Osteoblast (primary cell): ENCODE measurements around the gene POLDIP3. TPM values are rescaled to one million over a fixed set of nuclear protein-coding genes. Genes with fewer than 3 reads are reported as not detected.

Source experiments
- DNase-seq: peaks from one replicate; pipeline ENCODE4 v3.0.0; 2011; ENCODE audit warnings: low spot score, mixed read lengths; ENCODE audit not compliant: insufficient read length; ENCODE audit errors: missing footprints
- H2AFZ ChIP-seq: 2 replicates; pipeline ENCODE4 v1.6.0; 2011; ENCODE audit warnings: mild to moderate bottlenecking, low read length
- H3K27ac ChIP-seq: 2 replicates; pipeline ENCODE4 v1.5.1; 2011; ENCODE audit warnings: mild to moderate bottlenecking, low read depth, low read length, moderate library complexity
- H3K27me3 ChIP-seq: 2 replicates; pipeline ENCODE4 v1.6.0; 2012; ENCODE audit warnings: mild to moderate bottlenecking, control low read depth, inconsistent platforms, low read length, moderate library complexity; ENCODE audit not compliant: insufficient read depth
- H3K36me3 ChIP-seq: 2 replicates; pipeline ENCODE4 v1.5.1; 2011; ENCODE audit warnings: mild to moderate bottlenecking, low read length, control low read depth, moderate library complexity; ENCODE audit not compliant: insufficient read depth
- H3K4me1 ChIP-seq: 2 replicates; pipeline ENCODE4 v1.5.1; 2011; ENCODE audit warnings: mild to moderate bottlenecking, low read length, control low read depth, moderate library complexity; ENCODE audit not compliant: insufficient read depth
- H3K4me2 ChIP-seq: 2 replicates; pipeline ENCODE4 v1.6.0; 2011; ENCODE audit warnings: mild to moderate bottlenecking, low read length; ENCODE audit not compliant: insufficient read depth
- H3K4me3 ChIP-seq: fragments of 200-600 bp; sonication (generic); 3 replicates; pipeline ENCODE4 v1.5.1; 2012; ENCODE audit warnings: mild to moderate bottlenecking, low read length, inconsistent platforms; ENCODE audit not compliant: insufficient read depth
- H3K79me2 ChIP-seq: 2 replicates; pipeline ENCODE4 v1.6.0; 2012; ENCODE audit warnings: mild to moderate bottlenecking, low read length, control low read depth, inconsistent platforms; ENCODE audit not compliant: insufficient read depth
- H3K9me3 ChIP-seq: 2 replicates; pipeline ENCODE4 v1.5.1; 2011; ENCODE audit warnings: low read depth, low read length, control low read depth
- H4K20me1 ChIP-seq: 2 replicates; pipeline ENCODE4 v1.6.0; 2012; ENCODE audit warnings: mild to moderate bottlenecking, low read length, control low read depth; ENCODE audit not compliant: insufficient read depth
- CTCF ChIP-seq: IDR thresholded peaks from 2 replicates; pipeline ENCODE4 v1.5.1; 2011; ENCODE audit warnings: mild to moderate bottlenecking, low read depth, low read length, moderate library complexity; ENCODE audit errors: extremely low read depth
- total RNA-seq: library from RNA; depleted of rRNA; stranded (reverse); fragments of >200 nt; gene quantifications from 2 replicates; pipeline ENCODE4 v1.2.3, GENCODE V29; 2012

The POLDIP3 gene
- total RNA-seq, 1 donor: 22.4 TPM

- H2AFZ ChIP-seq: no peak overlapping the region
- no peak overlapping the region for H3K4me3 ChIP-seq
- H3K9me3 ChIP-seq: no peaks in the 10 kb centered on the region
- no peaks in the 10 kb centered on the region for H3K79me2 ChIP-seq
- no peaks in the 10 kb centered on the region for H4K20me1 ChIP-seq
- no peaks in the 10 kb centered on the region for H3K36me3 ChIP-seq
- TF ChIP-seq CTCF: no peak
- no peak overlapping the region for H3K27ac ChIP-seq
- no peak overlapping the region for H3K4me2 ChIP-seq
- peaks cover 4% of the 10 kb centered on the region for H3K4me1 ChIP-seq
- H3K27me3 ChIP-seq: no peaks in the 10 kb centered on the region
- peak; percentile 53 for DNase-seq
Observed at GRCh38 chr22:42655693-42656092, 41.0 kb upstream of the POLDIP3 start.

DNA sequence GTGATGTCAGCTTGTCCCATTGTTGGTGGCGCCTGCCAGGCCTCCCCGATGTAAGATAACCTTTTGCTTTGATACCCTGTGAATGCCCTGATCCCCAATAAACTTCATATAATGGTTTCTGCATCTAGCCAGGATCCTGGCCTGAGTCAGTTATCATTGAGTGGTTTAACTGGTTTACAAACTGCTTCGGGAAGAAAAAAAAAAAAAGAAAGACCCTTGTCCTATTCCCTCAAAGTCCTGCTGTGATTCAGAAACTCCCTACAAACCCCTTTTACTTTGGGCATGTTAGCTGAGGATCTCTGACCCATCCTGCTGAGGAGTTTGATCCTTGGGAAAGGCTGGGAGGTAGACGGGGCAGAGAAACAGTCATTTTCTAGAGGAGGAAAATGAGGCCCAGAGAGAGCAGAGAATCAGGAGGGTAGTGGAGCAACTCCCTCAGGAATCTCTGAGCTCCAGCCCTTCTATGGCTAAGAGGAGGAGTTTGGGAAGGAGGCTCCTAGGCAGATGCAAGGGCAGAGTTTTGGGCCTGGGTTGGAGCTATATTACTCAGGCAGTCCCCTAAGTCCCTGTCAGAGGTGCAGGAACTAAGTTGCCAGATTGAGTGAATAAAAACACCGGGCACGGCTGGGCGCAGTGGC, 39.9 kb upstream of the POLDIP3 start:
- Histone ChIP-seq H3K9me3 (no peaks in the 10 kb centered on the region), H3K27ac (no peak overlapping the region), H3K4me1 (peaks cover 6% of the 10 kb centered on the region), H3K36me3 (no peaks in the 10 kb centered on the region), H3K79me2 (peaks cover 3% of the 10 kb centered on the region), H4K20me1 (no peaks in the 10 kb centered on the region), H3K4me3 (no peak overlapping the region), H2AFZ (no peak overlapping the region), H3K27me3 (no peaks in the 10 kb centered on the region), H3K4me2 (no peak overlapping the region)
- no peak for TF ChIP-seq CTCF
- DNase-seq: peak; percentile 62

GRCh38 chr22:42653999-42654398, 39.3 kb upstream of the POLDIP3 start:
- no peak overlapping the region for H2AFZ ChIP-seq
- H3K27ac ChIP-seq: no peak overlapping the region
- no peak for DNase-seq
- TF ChIP-seq CTCF: no peak
- no peak overlapping the region for H3K4me2 ChIP-seq
- H3K4me1 ChIP-seq: peaks cover 6% of the 10 kb centered on the region
- H4K20me1 ChIP-seq: no peaks in the 10 kb centered on the region
- H3K9me3 ChIP-seq: no peaks in the 10 kb centered on the region
- peaks cover 5% of the 10 kb centered on the region for H3K79me2 ChIP-seq
- no peaks in the 10 kb centered on the region for H3K36me3 ChIP-seq
- H3K4me3 ChIP-seq: no peak overlapping the region
- no peaks in the 10 kb centered on the region for H3K27me3 ChIP-seq

- H3K4me3 ChIP-seq: no peak overlapping the region
- no peaks in the 10 kb centered on the region for H3K36me3 ChIP-seq
- H2AFZ ChIP-seq: no peak overlapping the region
- H4K20me1 ChIP-seq: peaks cover 18% of the 10 kb centered on the region
- DNase-seq: peak; percentile 94
- no peak overlapping the region for H3K27ac ChIP-seq
- peaks cover 34% of the 10 kb centered on the region for H3K79me2 ChIP-seq
- H3K4me1 ChIP-seq: peaks cover 22% of the 10 kb centered on the region
- no peak overlapping the region for H3K4me2 ChIP-seq
- H3K9me3 ChIP-seq: no peaks in the 10 kb centered on the region
- H3K27me3 ChIP-seq: no peaks in the 10 kb centered on the region
- TF ChIP-seq CTCF: no peak
Observed at GRCh38 chr22:42651134-42651533, 36.5 kb upstream of the POLDIP3 start.
